GM12892 (cell line): ENCODE measurements around the gene MB.

Experiments
- POLR2A ChIP-seq: IDR thresholded peaks from 2 replicates; pipeline ENCODE4 v1.6.1; 2011; ENCODE audit warnings: low read depth, low read length, control low read depth
- POLR2AphosphoS5 ChIP-seq: IDR thresholded peaks from 2 replicates; pipeline ENCODE4 v1.6.1; 2011; ENCODE audit warnings: low read depth, low read length, control low read depth
- TAF1 ChIP-seq: IDR thresholded peaks from 2 replicates; pipeline ENCODE4 v1.6.1; 2011; ENCODE audit warnings: low read depth, mild to moderate bottlenecking, control low read depth, low read length, borderline replicate concordance

- no peak for TF ChIP-seq POLR2A
- no peak for TF ChIP-seq POLR2AphosphoS5
- no peak for TF ChIP-seq TAF1
Measured at GRCh38 chr22:35610741-35611140, 6.4 kb downstream of the MB start.
